Lower lobe of right lung (tissue), 2 donors: Measurements from ENCODE around the gene KIFC3. TPM values are rescaled to one million over a fixed set of nuclear protein-coding genes. Genes with fewer than 3 reads are reported as not detected.

Source experiments
- ATAC-seq, 2 donors: fragments of 200-7000 bp; cut with Tn5 transposase; one replicate each; pipeline ENCODE4 v1.9.1; 2020 to 2022; ENCODE audit warnings: mild to moderate bottlenecking in 2 of 2, moderate library complexity in 2 of 2
- DNase-seq: peaks from one replicate; pipeline ENCODE4 v3.0.0-alpha.2; 2020
- H3K27ac ChIP-seq: fragments of 200-600 bp; one replicate; pipeline ENCODE4 v1.8.0; 2022
- H3K27me3 ChIP-seq: fragments of 200-600 bp; one replicate; pipeline ENCODE4 v1.8.0; 2022; ENCODE audit warnings: low read depth
- H3K36me3 ChIP-seq: fragments of 200-600 bp; one replicate; pipeline ENCODE4 v1.8.0; 2022; ENCODE audit warnings: mild to moderate bottlenecking
- H3K4me1 ChIP-seq: fragments of 200-600 bp; one replicate; pipeline ENCODE4 v1.8.0; 2022
- H3K4me3 ChIP-seq: fragments of 200-600 bp; one replicate; pipeline ENCODE4 v1.8.0; 2022; ENCODE audit warnings: mild to moderate bottlenecking
- H3K9me3 ChIP-seq: fragments of 200-600 bp; one replicate; pipeline ENCODE4 v1.8.0; 2022
- intact Hi-C: fragments of 100-400 bp; cut with DNase I; formaldehyde crosslinking; loops from one replicate; pipeline ENCODE4 v1.11.0; 2022
- total RNA-seq: library from RNA; stranded (reverse); fragmentation: NEBNext Ultra II Directional; extraction: Animal tissue kit (Norgen Biotek cat#: 25700); gene quantifications from one replicate; pipeline ENCODE4 v1.2.1, GENCODE V29; 2021
- TF ChIP-seq, protein P1 (sequence below): fragments of 200-600 bp; IDR thresholded peaks from one replicate; pipeline ENCODE4 v1.8.0; 2022; ENCODE audit warnings: antibody characterized with exemption, mild to moderate bottlenecking
- donor health status: DM: no; HTN: yes; CAD: no; lungs with severe emphysema.

The KIFC3 gene
- total RNA-seq, 1 donor from 2014 or later, result 70.9 TPM

DNA sequence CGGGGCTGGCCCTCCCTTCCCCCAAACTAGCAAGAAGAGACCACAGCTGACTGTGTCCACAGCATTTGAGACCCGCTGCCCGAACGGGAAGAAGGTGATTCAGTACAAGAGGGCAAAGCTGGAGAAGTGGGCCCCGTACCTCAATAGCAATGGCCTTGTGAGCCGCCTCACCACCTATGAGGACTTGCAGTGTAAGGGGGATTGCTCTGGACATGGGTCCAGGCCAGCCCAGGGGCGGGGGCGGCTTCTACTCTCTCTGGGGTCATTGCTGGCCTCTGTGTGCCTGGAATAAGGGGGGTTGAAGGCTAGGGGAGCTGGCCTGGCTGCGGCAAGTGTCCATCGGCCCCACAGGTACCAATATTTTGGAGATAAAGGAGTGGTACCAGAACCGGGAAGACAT is 79.6 kb downstream of the KIFC3 start:
- TF ChIP-seq, protein P1, sequence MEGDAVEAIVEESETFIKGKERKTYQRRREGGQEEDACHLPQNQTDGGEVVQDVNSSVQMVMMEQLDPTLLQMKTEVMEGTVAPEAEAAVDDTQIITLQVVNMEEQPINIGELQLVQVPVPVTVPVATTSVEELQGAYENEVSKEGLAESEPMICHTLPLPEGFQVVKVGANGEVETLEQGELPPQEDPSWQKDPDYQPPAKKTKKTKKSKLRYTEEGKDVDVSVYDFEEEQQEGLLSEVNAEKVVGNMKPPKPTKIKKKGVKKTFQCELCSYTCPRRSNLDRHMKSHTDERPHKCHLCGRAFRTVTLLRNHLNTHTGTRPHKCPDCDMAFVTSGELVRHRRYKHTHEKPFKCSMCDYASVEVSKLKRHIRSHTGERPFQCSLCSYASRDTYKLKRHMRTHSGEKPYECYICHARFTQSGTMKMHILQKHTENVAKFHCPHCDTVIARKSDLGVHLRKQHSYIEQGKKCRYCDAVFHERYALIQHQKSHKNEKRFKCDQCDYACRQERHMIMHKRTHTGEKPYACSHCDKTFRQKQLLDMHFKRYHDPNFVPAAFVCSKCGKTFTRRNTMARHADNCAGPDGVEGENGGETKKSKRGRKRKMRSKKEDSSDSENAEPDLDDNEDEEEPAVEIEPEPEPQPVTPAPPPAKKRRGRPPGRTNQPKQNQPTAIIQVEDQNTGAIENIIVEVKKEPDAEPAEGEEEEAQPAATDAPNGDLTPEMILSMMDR, result no peak
- Histone ChIP-seq H3K4me1 (no peaks in the 10 kb centered on the region), H3K9me3 (no peaks in the 10 kb centered on the region), H3K36me3 (no peaks in the 10 kb centered on the region), H3K4me3 (no peak overlapping the region), H3K27ac (no peak overlapping the region), H3K27me3 (no peaks in the 10 kb centered on the region)
- no peak for DNase-seq
- no peak for ATAC-seq
- intact Hi-C loops, result no loop called here

DNA sequence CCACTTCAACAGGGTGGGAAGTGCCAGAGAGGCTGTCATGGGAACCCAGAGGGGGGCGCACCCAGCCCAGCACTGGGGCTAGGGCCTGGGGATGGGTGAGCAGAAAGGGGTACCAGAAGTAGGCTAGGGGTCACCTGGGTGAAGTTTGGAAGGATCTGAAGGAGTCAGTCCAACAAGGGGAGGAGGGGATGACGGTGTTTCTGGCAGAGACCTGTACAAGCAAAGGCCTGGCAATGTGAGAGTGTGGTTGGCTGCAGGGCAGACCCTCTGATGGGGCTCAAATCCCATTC is 80.1 kb downstream of the KIFC3 start:
- no peak for ATAC-seq
- H3K27me3 ChIP-seq, result no peaks in the 10 kb centered on the region
- no peaks in the 10 kb centered on the region for H3K36me3 ChIP-seq
- DNase-seq, result no peak
- intact Hi-C loops, result no loop called here
- H3K4me1 ChIP-seq, result no peaks in the 10 kb centered on the region
- H3K9me3 ChIP-seq, result no peaks in the 10 kb centered on the region
- TF ChIP-seq, protein P1, result no peak
- H3K4me3 ChIP-seq, result no peak overlapping the region
- H3K27ac ChIP-seq, result no peak overlapping the region

DNA sequence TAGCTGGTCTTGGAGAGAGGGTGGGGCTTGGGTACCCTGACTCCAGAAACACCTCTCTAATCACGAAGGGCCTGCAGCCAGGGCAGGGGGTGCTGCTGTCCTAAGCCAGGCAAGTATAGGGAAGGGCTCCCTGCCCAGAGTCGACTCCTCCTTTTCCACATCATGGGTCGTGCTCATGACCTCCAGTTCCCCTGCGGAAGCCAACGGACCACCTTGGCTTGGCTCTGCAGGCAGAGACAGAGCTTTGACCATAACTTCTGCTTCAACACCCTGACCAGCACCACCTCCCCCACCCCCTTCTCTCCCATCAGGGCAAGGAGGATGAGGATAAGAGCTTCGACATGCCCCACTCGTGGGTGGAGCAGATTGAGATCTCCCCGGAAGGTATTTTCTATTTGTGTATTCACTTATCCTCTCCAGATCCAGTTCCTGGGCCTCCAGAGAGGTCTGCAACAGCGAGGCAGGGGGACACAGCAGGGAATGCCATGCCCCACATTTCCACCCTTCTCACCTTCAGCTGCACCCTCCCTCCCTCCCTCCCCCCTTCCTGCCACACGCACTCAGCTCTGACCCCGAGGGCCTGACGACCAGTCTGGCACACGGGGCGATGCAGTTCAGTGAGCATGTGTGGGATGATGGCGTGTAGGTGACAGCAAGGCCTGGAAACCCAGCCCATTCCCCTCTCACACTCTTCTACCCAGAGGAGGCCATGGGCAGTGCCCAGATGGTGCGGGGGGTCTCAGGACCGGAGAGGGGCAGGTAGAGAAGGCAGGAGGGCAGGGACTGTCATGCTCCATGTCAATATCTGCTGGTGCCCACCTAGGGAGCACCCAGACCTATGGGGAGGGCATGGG is 80.7 kb downstream of the KIFC3 start:
- ATAC-seq, result no peak
- TF ChIP-seq, protein P1, result no peak
- H3K27ac ChIP-seq, result no peak overlapping the region
- intact Hi-C loops, result no loop called here
- no peaks in the 10 kb centered on the region for H3K9me3 ChIP-seq
- H3K4me3 ChIP-seq, result no peak overlapping the region
- no peak for DNase-seq
- no peaks in the 10 kb centered on the region for H3K27me3 ChIP-seq
- H3K36me3 ChIP-seq, result no peaks in the 10 kb centered on the region
- H3K4me1 ChIP-seq, result no peaks in the 10 kb centered on the region

DNA sequence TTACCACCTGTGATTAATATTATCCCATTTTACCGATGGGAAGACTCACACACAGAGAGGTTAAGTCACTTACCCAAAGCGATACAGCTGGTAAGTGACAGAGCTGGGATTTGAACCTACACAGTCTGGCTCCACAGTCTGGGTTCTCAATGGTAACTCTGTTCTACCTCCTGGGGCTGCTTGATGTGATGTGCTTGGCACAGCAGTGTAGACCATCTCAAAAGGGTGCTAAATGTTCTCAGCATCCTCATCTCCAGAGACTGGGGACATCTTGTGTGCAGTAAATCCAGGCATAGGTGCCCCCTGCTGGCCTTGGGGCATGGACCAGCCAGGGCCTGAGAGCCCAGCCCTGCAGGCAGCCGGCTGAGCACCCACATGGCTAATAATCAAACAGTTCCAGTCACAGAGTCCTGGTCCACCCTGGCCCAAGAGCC is 82.1 kb downstream of the KIFC3 start:
- ATAC-seq (peak; percentile 73), DNase-seq (no peak)
- Histone ChIP-seq H3K27ac (no peak overlapping the region), H3K4me3 (no peak overlapping the region), H3K9me3 (no peaks in the 10 kb centered on the region), H3K4me1 (no peaks in the 10 kb centered on the region), H3K36me3 (no peaks in the 10 kb centered on the region), H3K27me3 (peaks cover 2% of the 10 kb centered on the region)
- intact Hi-C loops, result no loop called here
- TF ChIP-seq, protein P1, result peak; percentile 56

DNA sequence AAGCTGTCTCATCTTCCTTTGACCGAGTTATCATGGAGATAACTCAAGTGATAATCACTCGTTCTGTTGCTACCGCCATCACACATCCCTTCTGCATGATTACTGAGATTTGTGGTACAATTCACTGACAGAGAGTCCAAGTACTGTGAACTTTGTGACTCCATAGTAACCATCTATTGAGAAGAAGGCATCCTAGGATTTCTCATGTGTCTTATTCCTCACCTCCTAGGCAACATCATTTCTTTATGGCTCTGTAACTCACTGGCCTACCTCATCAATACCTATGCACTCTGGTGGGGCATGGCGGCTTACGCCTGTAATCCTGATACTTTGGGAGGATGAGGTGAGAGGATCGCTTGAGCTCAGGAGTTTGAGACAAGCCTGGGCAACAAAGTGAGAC is 88.2 kb downstream of the KIFC3 start:
- Histone ChIP-seq H3K9me3 (no peaks in the 10 kb centered on the region), H3K27me3 (peaks cover 8% of the 10 kb centered on the region), H3K27ac (no peak overlapping the region), H3K36me3 (no peaks in the 10 kb centered on the region), H3K4me3 (no peak overlapping the region), H3K4me1 (no peaks in the 10 kb centered on the region)
- TF ChIP-seq, protein P1, result no peak
- DNase-seq (no peak), ATAC-seq (no peak)
- intact Hi-C loops, result no loop called here
